SJSA1 (cell line): Measurements from ENCODE around the gene MED26. TPM values are rescaled to one million over a fixed set of nuclear protein-coding genes. Genes with fewer than 3 reads are reported as not detected.
A peak's percentile ranks its signal among the peaks of the same experiment; 100 is the strongest.
"Not testable (repeated sequence)": the region's sequence is repeated elsewhere in the genome, so short reads cannot be mapped to it uniquely, and the experiment has no call there.

Source experiments
- DNase-seq, 2 experiments: peaks; one replicate each; pipeline ENCODE4 v3.0.0-alpha.2; 2015 to 2020; ENCODE audit warnings: low spot score in 2 of 2, low read depth in 1 of 2
- H3K27ac ChIP-seq: fragments of 250-450 bp; sonication (Bioruptor Pico); 2 replicates; pipeline ENCODE4 v1.5.1; 2020; ENCODE audit warnings: mild to moderate bottlenecking, moderate library complexity
- H3K27me3 ChIP-seq: fragments of 250-450 bp; sonication (Bioruptor Pico); replicated peaks from 2 replicates; pipeline ENCODE4 v1.5.1; 2020; ENCODE audit warnings: mild to moderate bottlenecking, moderate library complexity
- H3K36me3 ChIP-seq: fragments of 250-450 bp; sonication (Bioruptor Pico); 2 replicates; pipeline ENCODE4 v1.5.1; 2020; ENCODE audit warnings: mild to moderate bottlenecking
- H3K4me1 ChIP-seq: fragments of 250-450 bp; sonication (Bioruptor Pico); replicated peaks from 2 replicates; pipeline ENCODE4 v1.6.1; 2021; ENCODE audit warnings: mild to moderate bottlenecking
- H3K4me3 ChIP-seq: fragments of 250-450 bp; sonication (Bioruptor Pico); 2 replicates; pipeline ENCODE4 v1.5.1; 2020; ENCODE audit warnings: mild to moderate bottlenecking
- H3K9me3 ChIP-seq: fragments of 250-450 bp; sonication (Bioruptor Pico); replicated peaks from 2 replicates; pipeline ENCODE4 v1.5.1; 2020; ENCODE audit warnings: mild to moderate bottlenecking
- total RNA-seq: library from RNA; depleted of rRNA; stranded (reverse); fragments of >200 nt; shearing (Covaris generic); gene quantifications from 2 replicates; pipeline ENCODE4 v1.2.3, GENCODE V29; 2014

MED26 gene
- total RNA-seq, 1 experiment from 2014 or later, result 9.6 TPM

DNA sequence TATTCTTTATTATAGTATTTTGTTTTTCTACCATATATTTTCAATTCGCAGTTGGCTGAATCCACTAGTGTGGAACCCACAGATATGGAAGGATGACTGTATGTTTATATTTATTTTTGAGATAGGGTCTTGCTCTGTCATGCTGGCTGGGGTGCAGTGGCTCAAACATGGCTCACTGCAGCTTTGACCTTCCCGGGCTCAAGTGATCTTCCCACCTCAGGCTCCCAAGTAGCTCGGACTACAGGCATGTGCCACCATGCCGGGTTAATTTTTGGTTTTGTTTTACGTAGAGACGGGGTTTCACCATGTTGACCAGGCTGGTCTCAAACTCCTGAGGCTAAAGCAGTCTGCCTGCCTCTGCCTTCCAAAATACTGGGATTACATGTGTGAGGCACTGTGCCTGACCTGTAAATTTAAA is 65.4 kb downstream of the MED26 start:
- Histone ChIP-seq H3K36me3 (peaks cover 79% of the 10 kb centered on the region), H3K27me3 (no peaks in the 10 kb centered on the region)
- DNase-seq, result no peak

DNA sequence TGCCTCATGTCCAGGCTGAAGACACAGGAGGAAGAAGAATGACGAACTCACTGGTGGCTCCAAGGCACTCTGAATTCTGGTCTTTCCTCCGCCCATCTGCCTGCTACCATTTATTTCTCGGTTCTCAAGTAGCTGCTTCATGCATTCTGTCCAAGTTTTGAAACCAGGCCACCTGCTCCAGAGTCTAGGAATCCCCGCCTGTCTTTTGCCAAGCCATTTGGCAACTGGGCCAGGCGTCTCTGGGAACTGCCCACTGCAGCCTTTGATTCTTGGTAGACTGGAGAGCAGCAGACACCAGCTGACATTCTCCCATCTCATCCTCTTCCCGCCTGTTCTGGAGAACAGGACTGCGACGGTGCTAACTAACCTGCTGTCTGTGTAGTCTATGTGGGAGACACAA is 66.6 kb downstream of the MED26 start:
- Histone ChIP-seq H3K9me3 (no peaks in the 10 kb centered on the region), H3K4me1 (no peaks in the 10 kb centered on the region), H3K4me3 (no peak overlapping the region), H3K27me3 (no peaks in the 10 kb centered on the region), H3K36me3 (peaks cover 76% of the 10 kb centered on the region), H3K27ac (no peak overlapping the region)
- DNase-seq, result no peak

More for the DNA sequence above, 65.4 kb downstream of the MED26 start:
- Histone ChIP-seq H3K27ac (no peak overlapping the region), H3K9me3 (no peaks in the 10 kb centered on the region), H3K4me1 (no peaks in the 10 kb centered on the region), H3K4me3 (no peak overlapping the region)

DNA sequence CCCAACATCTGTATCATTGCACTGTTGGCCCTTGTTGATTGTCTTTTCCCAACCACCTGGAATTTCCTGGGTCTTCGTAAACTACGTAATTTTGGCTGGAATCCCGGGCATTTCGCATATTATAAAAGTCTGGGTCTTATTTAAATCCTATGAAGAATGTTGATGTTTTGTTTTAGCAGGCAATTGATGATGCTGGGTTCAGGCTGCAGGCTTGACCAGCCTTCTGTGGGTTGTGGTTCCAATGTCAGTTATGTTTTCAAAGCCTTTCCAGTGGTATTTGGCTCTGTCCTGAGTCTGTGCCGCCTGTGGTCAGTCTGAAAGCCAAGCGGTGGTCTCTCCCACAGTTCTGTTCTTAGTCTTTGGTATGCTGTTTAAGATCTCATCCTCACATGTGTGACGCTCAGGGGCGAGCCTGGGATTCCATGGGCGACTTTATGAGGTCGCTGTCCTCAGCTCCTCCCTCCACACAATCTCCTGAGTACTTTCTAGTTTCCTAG is 68.2 kb downstream of the MED26 start:
- H3K9me3 ChIP-seq, result no peaks in the 10 kb centered on the region
- H3K36me3 ChIP-seq, result peaks cover 76% of the 10 kb centered on the region
- no peaks in the 10 kb centered on the region for H3K27me3 ChIP-seq
- no peak for DNase-seq
- no peak overlapping the region for H3K27ac ChIP-seq
- no peak overlapping the region for H3K4me3 ChIP-seq
- no peaks in the 10 kb centered on the region for H3K4me1 ChIP-seq

DNA sequence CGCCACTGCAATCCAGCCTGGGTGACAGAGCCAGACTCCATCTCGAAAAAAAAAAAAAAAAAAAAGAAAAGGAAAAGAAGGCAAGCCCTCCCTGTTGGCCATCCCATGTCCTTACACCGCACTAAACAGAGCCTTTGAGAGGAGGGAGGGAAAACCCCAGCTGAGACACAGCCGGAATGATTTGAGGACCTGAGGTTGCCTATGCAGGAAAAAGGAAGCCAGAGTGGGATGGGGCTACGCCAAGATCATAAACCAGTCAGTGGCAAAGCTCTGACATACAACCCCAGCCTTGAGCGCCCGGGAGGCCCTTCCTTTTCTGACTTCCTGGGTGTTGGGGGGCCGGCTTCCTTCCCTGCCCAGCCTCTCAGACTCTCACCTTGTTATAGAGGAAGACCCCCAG is 73.2 kb downstream of the MED26 start:
- peaks cover 67% of the 10 kb centered on the region for H3K36me3 ChIP-seq
- H3K4me3 ChIP-seq, result no peak overlapping the region
- H3K27me3 ChIP-seq, result no peaks in the 10 kb centered on the region
- no peaks in the 10 kb centered on the region for H3K4me1 ChIP-seq
- H3K9me3 ChIP-seq, result no peaks in the 10 kb centered on the region
- H3K27ac ChIP-seq, result no peak overlapping the region
- no peak for DNase-seq

DNA sequence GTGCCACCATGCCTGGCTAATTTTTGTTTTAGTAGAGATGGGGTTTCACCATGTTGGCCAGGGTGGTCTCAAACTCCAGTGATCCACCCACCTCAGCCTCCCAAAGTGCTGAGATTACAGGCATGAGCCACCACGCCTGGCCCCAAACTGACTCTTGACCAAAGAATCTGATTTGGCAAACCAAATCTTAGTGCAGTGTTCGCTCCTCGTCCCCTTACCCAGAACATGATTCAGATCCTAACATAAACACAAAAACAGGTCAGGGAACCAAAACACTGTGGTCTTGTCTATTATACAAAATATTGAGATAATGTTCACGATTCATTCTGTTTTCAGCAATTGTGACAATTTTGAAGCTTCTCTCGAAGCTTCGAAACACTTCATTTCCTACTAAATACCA is 76.1 kb downstream of the MED26 start:
- H3K27me3 ChIP-seq, DNase-seq, H3K4me1 ChIP-seq, H3K4me3 ChIP-seq, H3K9me3 ChIP-seq, H3K27ac ChIP-seq: not testable (repeated sequence)
- peaks cover 45% of the 10 kb centered on the region for H3K36me3 ChIP-seq

DNA sequence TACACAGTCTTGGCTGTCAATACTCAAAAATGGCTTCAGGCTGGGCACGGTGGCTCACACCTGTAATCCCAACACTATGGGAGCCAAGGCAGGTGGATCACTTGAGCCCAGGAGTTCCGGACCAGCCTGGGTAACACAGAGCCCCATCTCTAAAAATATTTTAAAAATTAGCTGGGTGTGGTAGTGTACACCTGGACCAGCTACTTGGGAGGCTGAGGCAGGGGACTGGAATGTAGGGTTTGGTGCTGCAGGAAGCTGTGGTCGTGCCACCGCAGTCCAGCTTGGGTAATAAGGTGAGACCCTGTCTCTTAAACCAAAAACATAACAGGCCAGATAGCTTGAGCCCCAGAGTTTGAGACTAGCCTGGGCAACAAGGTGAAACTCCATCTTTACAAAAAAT is 79.0 kb downstream of the MED26 start:
- Histone ChIP-seq H3K4me1 (no peaks in the 10 kb centered on the region), H3K27me3 (no peaks in the 10 kb centered on the region), H3K27ac (no peak overlapping the region), H3K4me3 (no peak overlapping the region), H3K9me3 (no peaks in the 10 kb centered on the region), H3K36me3 (peaks cover 24% of the 10 kb centered on the region)
- no peak for DNase-seq

DNA sequence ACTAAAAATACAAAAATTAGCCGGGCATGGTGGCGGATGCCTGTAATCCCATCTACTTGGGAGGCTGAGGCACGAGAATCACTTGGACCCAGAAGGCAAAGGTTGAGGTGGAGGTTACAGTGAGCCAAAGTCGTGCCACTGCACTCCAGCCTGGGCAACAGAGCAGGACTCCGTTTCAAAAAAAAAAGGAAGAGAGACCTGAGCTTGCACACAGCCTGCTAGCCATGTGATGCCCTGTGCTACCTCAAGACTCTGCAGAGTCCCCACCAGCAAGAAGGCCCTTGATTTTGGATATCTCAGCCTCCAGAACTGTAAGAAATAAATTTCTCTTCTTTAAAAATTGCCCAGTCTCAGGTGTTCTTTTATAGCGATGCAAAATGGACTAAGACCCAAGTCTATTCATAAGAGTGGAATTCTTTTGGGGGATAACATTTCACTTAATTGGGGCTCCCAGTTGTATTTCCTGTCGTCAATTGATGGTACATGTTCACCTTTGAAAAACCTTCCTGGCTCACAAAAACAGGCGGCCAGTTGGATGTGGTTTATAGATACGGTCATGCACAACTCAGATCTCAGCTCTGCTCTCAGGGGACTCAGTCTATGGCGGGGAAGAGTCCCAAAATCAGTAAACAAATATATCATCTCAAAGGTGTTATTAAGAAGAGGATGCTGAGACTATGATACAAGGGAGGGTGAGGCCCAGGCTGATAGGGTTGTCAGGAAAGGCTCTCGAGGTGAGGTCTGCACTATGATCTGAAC is 83.4 kb downstream of the MED26 start:
- Histone ChIP-seq H3K4me1 (peaks cover 15% of the 10 kb centered on the region), H3K36me3 (peaks cover 30% of the 10 kb centered on the region), H3K4me3 (no peak overlapping the region), H3K9me3 (no peaks in the 10 kb centered on the region), H3K27me3 (no peaks in the 10 kb centered on the region), H3K27ac (no peak overlapping the region)
- no peak for DNase-seq

DNA sequence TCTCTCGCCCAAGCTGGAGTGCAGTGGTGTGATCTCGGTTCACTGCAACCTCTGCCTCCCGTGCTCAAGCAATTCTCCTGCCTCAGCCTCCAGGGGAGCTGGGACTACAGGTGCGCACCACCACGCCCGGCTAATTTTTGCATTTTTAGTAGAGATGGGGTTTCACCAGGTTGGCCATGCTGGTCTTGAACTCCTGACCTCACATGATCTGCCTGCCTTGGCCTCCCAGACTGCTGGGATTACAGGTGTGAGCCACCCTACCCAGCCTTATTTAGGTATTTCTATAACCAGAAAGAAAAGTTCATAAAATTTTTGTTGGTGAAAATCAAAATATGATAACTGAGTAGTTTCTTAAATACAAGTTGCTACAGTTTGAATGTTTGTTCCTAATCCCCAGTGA is 84.3 kb downstream of the MED26 start:
- not testable (repeated sequence) for H3K9me3 ChIP-seq, DNase-seq, H3K27me3 ChIP-seq, H3K4me3 ChIP-seq, H3K27ac ChIP-seq
- Histone ChIP-seq H3K36me3 (peaks cover 39% of the 10 kb centered on the region), H3K4me1 (peaks cover 15% of the 10 kb centered on the region)

DNA sequence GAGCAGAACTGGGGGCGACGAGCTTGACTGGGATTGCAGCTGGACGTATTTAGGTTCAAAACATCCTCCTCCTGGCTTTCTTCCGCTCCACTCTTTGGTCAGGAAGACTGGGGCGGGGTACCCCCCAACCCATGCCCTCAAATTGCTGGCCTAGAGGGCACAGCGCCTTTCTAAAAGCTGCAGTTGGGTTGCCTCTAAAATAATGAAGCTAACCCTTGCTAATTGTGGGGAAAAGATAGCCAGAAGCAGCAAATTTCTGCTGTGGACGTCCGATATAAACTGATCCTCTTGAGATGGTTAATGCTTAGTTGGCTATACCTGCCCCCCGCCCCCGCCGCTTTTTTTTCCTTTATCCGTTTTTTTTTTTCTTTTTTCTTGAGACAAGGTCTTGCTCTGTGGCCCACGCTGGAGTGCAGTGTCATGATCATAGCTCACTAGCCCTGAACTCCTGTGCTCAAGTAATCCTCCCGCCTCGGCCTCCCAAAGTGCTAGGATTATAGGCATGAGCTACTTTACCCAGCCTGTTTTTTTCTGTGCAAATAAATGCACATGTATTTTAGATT is 85.0 kb downstream of the MED26 start:
- Histone ChIP-seq H3K36me3 (peaks cover 47% of the 10 kb centered on the region), H3K27ac (peak overlapping the region; percentile 73), H3K27me3 (no peaks in the 10 kb centered on the region), H3K4me1 (peaks cover 15% of the 10 kb centered on the region), H3K4me3 (peak overlapping the region; percentile 88), H3K9me3 (no peaks in the 10 kb centered on the region)
- DNase-seq, result no peak

DNA sequence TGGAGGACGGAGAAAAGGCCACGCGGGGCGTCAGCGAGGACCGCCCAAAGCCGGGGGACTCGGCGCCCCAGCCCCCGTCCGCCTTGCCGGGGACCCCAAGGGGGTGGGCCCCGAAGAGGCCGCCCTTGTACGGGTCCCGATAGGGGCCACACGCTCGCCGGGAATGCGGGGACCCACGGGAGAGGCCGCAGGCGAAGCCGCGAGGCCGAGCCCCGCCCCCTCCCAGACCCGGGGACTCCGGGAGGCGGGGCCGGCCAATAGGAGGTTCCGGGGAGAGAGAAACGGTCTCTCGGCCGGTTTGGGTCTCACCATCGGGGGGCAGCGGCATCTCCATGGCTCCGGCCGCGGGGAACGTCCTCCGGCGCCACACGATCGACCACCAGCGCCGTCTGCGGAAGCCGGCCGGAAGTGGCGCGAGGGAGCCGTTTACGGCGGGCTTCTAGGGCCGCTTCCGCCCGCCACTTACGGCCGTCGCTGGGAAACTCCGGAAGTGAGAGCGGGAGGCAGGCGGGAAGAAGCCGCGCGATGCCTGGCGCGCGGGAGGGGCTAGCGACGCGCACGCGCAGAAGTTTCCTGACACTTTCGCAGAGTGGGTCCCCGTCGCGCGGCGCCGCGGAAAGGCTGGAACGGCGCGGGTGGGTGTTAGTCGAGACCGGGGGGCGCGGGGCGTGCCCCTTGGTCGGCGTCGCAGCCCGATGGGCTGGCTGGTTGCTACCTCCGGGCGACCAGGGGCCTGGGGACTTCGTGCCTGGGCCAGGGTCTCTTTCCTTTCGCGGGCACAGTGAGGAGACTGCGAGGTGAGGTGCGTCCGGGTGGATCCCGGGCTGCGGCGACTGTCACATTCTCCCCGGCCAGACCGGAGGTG is 85.7 kb downstream of the MED26 start, which contains the start of gene CHERP:
Gene CHERP (minus strand): TSS at position 393 of the 865 bp plus-strand sequence. CDS start 59 bp downstream, at position 334.
- H3K9me3 ChIP-seq, result no peaks in the 10 kb centered on the region
- H3K36me3 ChIP-seq, result peaks cover 54% of the 10 kb centered on the region
- peak; percentile 94 to 95 for DNase-seq

DNA sequence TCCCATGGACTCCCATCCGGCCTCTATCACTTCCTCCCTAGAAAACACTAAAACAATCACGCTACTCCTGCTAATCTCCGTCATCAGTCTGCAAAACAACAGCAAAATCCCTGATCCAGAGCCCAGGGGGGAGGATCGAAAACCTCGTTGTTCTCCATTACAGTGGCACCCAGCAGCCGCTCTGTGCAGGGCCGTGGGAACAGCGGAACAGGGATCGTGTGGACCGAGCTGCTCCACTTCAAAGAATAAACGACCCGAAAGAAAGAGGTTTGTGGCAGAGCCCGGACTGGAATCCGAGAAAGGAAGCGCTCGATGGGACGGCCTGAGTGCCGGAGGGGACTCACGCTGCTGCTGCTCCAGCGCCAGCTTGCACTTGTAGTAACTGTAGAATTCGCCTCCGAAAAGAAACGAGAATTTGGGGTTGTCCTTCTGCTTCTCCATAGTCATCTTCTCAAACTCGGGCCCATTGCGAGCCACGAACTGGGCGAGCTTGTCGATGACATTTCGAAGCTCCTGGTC is 86.4 kb downstream of the MED26 start:
- peaks cover 15% of the 10 kb centered on the region for H3K4me1 ChIP-seq
- no peaks in the 10 kb centered on the region for H3K27me3 ChIP-seq
- peaks cover 61% of the 10 kb centered on the region for H3K36me3 ChIP-seq
- H3K27ac ChIP-seq, result peak overlapping the region; percentile 73
- peak overlapping the region; percentile 88 for H3K4me3 ChIP-seq
- H3K9me3 ChIP-seq, result no peaks in the 10 kb centered on the region
- DNase-seq, result peak in 1 of 2 experiments; percentile 42

More for the DNA sequence above, 85.7 kb downstream of the MED26 start, which contains the start of gene CHERP:
- Histone ChIP-seq H3K4me3 (peak within 1 kb of the TSS; percentile 88), H3K4me1 (peaks cover 15% of the 10 kb centered on the region), H3K27ac (peak within 1 kb of the TSS; percentile 73), H3K27me3 (no peaks in the 10 kb centered on the region)

DNA sequence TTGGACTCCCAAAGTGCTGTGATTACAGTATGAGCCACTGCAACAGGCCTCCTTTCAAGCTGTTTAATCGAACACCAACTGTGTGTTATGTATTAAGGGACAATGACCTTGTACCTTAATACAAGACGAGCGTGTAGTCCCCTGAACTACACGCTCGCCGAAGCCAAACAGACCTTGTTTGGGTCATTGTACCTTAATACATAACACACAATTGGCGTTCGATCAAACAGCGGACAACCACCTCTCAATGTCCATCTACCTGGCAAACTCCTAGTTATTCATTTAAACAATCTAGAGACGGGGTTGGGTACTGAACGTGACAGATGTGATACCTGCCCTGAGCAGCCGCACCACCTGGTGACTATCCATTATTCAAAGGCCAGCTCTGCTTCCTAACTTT is 87.1 kb downstream of the MED26 start:
- H3K36me3 ChIP-seq, result peaks cover 67% of the 10 kb centered on the region
- no peaks in the 10 kb centered on the region for H3K9me3 ChIP-seq
- H3K27me3 ChIP-seq, result no peaks in the 10 kb centered on the region
- peak overlapping the region; percentile 88 for H3K4me3 ChIP-seq
- peaks cover 15% of the 10 kb centered on the region for H3K4me1 ChIP-seq
- DNase-seq, result no peak
- no peak overlapping the region for H3K27ac ChIP-seq

DNA sequence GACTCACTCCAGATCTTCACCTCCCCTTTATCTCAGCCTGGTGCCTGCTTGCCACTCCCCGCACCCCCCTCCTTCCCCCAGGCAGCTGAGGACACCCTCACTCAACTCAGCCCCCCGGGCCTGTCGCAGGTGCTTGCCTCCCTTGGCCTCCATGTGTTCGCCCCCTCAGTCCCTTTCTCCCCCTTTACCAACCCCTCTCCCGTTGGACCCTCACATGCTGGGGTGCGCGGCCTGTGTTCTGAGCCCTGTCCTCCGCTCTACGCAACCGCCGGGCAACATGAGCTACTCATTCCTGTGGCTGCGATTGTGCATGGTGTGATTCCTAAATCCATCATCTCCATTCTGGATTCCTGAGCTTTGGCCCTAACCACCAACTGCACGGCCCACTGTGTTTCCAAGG is 90.9 kb downstream of the MED26 start:
- Histone ChIP-seq H3K36me3 (peaks cover 100% of the 10 kb centered on the region), H3K27me3 (no peaks in the 10 kb centered on the region), H3K4me3 (no peak overlapping the region), H3K27ac (no peak overlapping the region), H3K9me3 (no peaks in the 10 kb centered on the region), H3K4me1 (peaks cover 9% of the 10 kb centered on the region)
- DNase-seq, result no peak
